ENCODE results near the gene BLTP3A. TPM values are rescaled to one million over a fixed set of nuclear protein-coding genes. Genes with fewer than 3 reads are reported as not detected.
"Not testable (repeated sequence)": the region's sequence is repeated elsewhere in the genome, so short reads cannot be mapped to it uniquely, and the experiment has no call there.

Gene BLTP3A
- total RNA-seq, 1 experiment from 2014 or later = 20.2 TPM

- POLR2A ChIA-PET = interaction anchor here (0.5 to 0.7 kb wide), 4 partner anchors 8 to 78 kb away, joined by 3 to 5 read pairs (median 4); no protein-coding TSS in a partner anchor
These were observed 35.4 kb upstream of the BLTP3A start for GRCh38 chr6:34756513-34756856.

GRCh38 chr6:34757687-34758274 is 34.1 kb upstream of the BLTP3A start:
- in situ Hi-C loops (cut with HindIII; ENCODE audit: low pct_unique_long_range_greater_than_20kb, low sequenced_read_pairs) = no loop called here
- CTCF ChIA-PET = interaction anchor here (0.6 to 0.7 kb wide), 2 partner anchors 318 to 521 kb away, joined by 3 read pairs; partner anchors contain the start of gene HMGA1

More at GRCh38 chr6:34756513-34756856, 35.4 kb upstream of the BLTP3A start:
- intact Hi-C loops (cut with micrococcal nuclease; ENCODE audit: unreplicated experiment); H3K36me3 ChIP-seq (ENCODE audit: control insufficient read depth, insufficient read depth, low read length); H3K27me3 ChIP-seq (ENCODE audit: control insufficient read depth, insufficient read depth, low read length); in situ Hi-C loops (cut with HindIII; ENCODE audit: low pct_unique_long_range_greater_than_20kb, low sequenced_read_pairs); BruUV-seq (replicated peaks); H3K9me3 ChIP-seq (ENCODE audit: control insufficient read depth, insufficient read depth, low read depth, low read length); H3K4me1 ChIP-seq (ENCODE audit: control insufficient read depth, insufficient read depth, low read length); DNase-seq (ENCODE audit: low read depth, low spot score): not testable (repeated sequence)
- CTCF ChIA-PET = interaction anchor here (0.6 to 0.7 kb wide), 2 partner anchors 32 to 133 kb away, joined by 3 to 6 read pairs; partner anchors contain the start of gene ANKS1A
- Histone ChIP-seq H3K4me3 (ENCODE audit: low read depth in 2 of 2, low read length in 2 of 2) (peak overlapping the region; percentile 70 to 100), H3K27ac (ENCODE audit: low read length) (peak overlapping the region; percentile 97)
- TF ChIP-seq, protein P1, sequence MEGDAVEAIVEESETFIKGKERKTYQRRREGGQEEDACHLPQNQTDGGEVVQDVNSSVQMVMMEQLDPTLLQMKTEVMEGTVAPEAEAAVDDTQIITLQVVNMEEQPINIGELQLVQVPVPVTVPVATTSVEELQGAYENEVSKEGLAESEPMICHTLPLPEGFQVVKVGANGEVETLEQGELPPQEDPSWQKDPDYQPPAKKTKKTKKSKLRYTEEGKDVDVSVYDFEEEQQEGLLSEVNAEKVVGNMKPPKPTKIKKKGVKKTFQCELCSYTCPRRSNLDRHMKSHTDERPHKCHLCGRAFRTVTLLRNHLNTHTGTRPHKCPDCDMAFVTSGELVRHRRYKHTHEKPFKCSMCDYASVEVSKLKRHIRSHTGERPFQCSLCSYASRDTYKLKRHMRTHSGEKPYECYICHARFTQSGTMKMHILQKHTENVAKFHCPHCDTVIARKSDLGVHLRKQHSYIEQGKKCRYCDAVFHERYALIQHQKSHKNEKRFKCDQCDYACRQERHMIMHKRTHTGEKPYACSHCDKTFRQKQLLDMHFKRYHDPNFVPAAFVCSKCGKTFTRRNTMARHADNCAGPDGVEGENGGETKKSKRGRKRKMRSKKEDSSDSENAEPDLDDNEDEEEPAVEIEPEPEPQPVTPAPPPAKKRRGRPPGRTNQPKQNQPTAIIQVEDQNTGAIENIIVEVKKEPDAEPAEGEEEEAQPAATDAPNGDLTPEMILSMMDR (IDR thresholded peaks at IDR 0.05) = peak; percentile 81
- peak; percentile 70 for ATAC-seq

More at GRCh38 chr6:34757687-34758274, 34.1 kb upstream of the BLTP3A start:
- DNase-seq (ENCODE audit: low read depth, low spot score) (no peak), ATAC-seq (peak; percentile 29)
- peak overlapping the region; percentile 97 for H3K27ac ChIP-seq (ENCODE audit: low read length)
- H3K27me3 ChIP-seq (ENCODE audit: control insufficient read depth, insufficient read depth, low read length) = no peaks in the 10 kb centered on the region
- peak overlapping the region; percentile 70 to 100 for H3K4me3 ChIP-seq (ENCODE audit: low read depth in 2 of 2, low read length in 2 of 2)
- intact Hi-C loops (cut with micrococcal nuclease; ENCODE audit: unreplicated experiment) = no loop called here
- H3K9me3 ChIP-seq (ENCODE audit: control insufficient read depth, insufficient read depth, low read depth, low read length) = no peaks in the 10 kb centered on the region
- TF ChIP-seq POLR2AphosphoS5 (IDR thresholded peaks at IDR 0.05; ENCODE audit: low read depth, low read length) (no peak), TCF7L2 (IDR thresholded peaks at IDR 0.05; ENCODE audit: low read depth, low read length) (no peak), SIN3A (IDR thresholded peaks at IDR 0.05; ENCODE audit: borderline replicate concordance, insufficient read depth, low read depth, low read length) (no peak)
- TF ChIP-seq, protein P2, sequence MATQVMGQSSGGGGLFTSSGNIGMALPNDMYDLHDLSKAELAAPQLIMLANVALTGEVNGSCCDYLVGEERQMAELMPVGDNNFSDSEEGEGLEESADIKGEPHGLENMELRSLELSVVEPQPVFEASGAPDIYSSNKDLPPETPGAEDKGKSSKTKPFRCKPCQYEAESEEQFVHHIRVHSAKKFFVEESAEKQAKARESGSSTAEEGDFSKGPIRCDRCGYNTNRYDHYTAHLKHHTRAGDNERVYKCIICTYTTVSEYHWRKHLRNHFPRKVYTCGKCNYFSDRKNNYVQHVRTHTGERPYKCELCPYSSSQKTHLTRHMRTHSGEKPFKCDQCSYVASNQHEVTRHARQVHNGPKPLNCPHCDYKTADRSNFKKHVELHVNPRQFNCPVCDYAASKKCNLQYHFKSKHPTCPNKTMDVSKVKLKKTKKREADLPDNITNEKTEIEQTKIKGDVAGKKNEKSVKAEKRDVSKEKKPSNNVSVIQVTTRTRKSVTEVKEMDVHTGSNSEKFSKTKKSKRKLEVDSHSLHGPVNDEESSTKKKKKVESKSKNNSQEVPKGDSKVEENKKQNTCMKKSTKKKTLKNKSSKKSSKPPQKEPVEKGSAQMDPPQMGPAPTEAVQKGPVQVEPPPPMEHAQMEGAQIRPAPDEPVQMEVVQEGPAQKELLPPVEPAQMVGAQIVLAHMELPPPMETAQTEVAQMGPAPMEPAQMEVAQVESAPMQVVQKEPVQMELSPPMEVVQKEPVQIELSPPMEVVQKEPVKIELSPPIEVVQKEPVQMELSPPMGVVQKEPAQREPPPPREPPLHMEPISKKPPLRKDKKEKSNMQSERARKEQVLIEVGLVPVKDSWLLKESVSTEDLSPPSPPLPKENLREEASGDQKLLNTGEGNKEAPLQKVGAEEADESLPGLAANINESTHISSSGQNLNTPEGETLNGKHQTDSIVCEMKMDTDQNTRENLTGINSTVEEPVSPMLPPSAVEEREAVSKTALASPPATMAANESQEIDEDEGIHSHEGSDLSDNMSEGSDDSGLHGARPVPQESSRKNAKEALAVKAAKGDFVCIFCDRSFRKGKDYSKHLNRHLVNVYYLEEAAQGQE (IDR thresholded peaks at IDR 0.05; ENCODE audit: insufficient read depth in 1 of 2, low read depth in 2 of 2, low read length in 1 of 2) = no peak
- TF ChIP-seq, protein P1 (IDR thresholded peaks at IDR 0.05) = no peak
- POLR2A ChIA-PET = interaction anchor here (0.6 to 0.7 kb wide), 2 partner anchors 14 to 104 kb away, joined by 4 to 5 read pairs; no protein-coding TSS in a partner anchor
- BruUV-seq (replicated peaks) = TSS peak; percentile 97
- peaks cover 14% of the 10 kb centered on the region; the same call in 1 of the 2 replicates for H3K36me3 ChIP-seq (ENCODE audit: control insufficient read depth, insufficient read depth, low read length)
- H3K4me1 ChIP-seq (ENCODE audit: control insufficient read depth, insufficient read depth, low read length) = no peaks in the 10 kb centered on the region

Data from Panc1 (cell line).